ENCODE measurements around the gene INPP4A. TPM values are rescaled to one million over a fixed set of nuclear protein-coding genes. Genes with fewer than 3 reads are reported as not detected.

Gene INPP4A
- total RNA-seq, 4 donors from 2014 or later = 13.6 to 25.2 (median 17.2) TPM

DNA sequence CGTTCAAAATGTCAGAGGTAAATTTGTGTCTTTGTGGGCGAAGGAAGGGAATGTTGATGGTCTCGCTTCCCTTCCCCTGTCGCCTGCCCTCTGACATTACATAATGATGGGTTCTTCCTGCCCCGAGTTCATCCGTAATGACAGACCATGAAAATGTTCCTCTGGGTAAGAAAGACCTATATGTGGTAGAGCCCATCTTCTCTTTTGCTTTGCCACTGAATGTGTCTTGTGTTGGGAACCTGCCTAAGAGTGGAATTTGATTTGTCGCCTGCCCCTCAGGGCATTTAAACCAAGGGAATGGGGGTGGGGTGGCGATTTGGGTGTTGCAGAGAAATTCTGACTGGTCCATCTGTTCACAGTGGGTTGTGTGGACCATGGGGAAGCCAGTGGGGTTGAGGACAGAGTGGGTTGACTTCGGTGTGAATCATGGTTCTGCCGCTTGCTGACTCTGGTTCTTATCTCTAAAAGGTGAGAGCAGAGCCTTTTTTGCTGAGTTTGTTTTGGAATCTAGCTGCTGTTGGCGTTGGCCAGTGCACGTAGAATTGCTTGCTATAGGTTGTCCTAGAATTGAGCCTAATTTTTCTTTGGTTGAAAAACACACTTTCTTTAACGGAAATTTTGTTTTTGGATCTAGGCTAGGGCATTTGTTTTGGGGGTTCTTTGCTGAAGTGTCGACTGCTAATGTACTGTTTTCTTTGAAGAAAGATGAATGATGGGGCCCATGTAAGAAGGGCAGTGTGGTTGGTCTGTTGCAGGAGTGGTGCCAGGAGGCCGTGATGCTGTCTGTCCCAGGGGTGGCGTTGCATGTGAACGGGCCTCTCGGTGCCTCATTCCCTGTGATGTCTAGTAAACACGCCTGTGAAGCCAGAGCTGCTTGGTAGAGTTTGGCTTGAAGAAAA is 1.3 kb downstream of the INPP4A start:
- no peak for TF ChIP-seq EP300 (IDR thresholded peaks at IDR 0.05)
- TF ChIP-seq, protein P1, sequence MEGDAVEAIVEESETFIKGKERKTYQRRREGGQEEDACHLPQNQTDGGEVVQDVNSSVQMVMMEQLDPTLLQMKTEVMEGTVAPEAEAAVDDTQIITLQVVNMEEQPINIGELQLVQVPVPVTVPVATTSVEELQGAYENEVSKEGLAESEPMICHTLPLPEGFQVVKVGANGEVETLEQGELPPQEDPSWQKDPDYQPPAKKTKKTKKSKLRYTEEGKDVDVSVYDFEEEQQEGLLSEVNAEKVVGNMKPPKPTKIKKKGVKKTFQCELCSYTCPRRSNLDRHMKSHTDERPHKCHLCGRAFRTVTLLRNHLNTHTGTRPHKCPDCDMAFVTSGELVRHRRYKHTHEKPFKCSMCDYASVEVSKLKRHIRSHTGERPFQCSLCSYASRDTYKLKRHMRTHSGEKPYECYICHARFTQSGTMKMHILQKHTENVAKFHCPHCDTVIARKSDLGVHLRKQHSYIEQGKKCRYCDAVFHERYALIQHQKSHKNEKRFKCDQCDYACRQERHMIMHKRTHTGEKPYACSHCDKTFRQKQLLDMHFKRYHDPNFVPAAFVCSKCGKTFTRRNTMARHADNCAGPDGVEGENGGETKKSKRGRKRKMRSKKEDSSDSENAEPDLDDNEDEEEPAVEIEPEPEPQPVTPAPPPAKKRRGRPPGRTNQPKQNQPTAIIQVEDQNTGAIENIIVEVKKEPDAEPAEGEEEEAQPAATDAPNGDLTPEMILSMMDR (IDR thresholded peaks at IDR 0.05) = no peak
- TF ChIP-seq POLR2A (IDR thresholded peaks at IDR 0.05) = no peak
- H3K36me3 ChIP-seq = no peaks in the 10 kb centered on the region
- H3K4me1 ChIP-seq = peaks cover 22% of the 10 kb centered on the region
- no peaks in the 10 kb centered on the region for H3K9me3 ChIP-seq
- 61% methylated on average over 19 of the region's 19 CpGs for WGBS
- H3K27ac ChIP-seq = no peak overlapping the region
- DNase-seq (ENCODE audit: low spot score in 2 of 2) = no peak
- H3K27me3 ChIP-seq = no peaks in the 10 kb centered on the region
- peak overlapping the region; percentile 86 for H3K4me3 ChIP-seq

DNA sequence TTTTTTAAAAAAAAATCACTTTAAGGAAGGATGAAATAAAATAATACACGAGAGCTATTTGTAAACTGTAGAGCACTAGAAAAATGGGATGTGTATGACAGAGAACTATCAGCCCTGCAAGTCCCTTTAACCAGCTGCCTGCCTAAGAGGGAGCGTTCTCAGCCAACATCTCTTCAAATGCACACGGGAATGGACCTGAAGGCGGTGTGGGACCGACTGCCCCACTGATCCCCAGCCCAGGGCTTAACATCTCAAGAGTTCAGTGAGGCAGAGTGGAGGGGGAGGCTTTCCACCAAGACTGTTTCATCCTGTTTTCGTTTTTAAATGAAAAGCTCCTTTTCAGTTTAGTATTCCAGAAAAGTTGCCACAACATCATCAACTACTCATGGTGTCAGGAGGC is 2.2 kb downstream of the INPP4A start:
- TF ChIP-seq POLR2A (IDR thresholded peaks at IDR 0.05) = no peak
- no peak for TF ChIP-seq POLR2AphosphoS5 (IDR thresholded peaks at IDR 0.05)
- TF ChIP-seq, protein P1 (IDR thresholded peaks at IDR 0.05) = no peak
- TF ChIP-seq EP300 (IDR thresholded peaks at IDR 0.05) = no peak
- Histone ChIP-seq H3K27ac (no peak overlapping the region), H3K4me3 (no peak overlapping the region), H3K9me3 (no peaks in the 10 kb centered on the region), H3K4me1 (peaks cover 28% of the 10 kb centered on the region), H3K27me3 (no peaks in the 10 kb centered on the region), H3K36me3 (no peaks in the 10 kb centered on the region)
- DNase-seq (ENCODE audit: low spot score in 2 of 2) = no peak
- WGBS = 85% methylated on average over 6 of the region's 6 CpGs

DNA sequence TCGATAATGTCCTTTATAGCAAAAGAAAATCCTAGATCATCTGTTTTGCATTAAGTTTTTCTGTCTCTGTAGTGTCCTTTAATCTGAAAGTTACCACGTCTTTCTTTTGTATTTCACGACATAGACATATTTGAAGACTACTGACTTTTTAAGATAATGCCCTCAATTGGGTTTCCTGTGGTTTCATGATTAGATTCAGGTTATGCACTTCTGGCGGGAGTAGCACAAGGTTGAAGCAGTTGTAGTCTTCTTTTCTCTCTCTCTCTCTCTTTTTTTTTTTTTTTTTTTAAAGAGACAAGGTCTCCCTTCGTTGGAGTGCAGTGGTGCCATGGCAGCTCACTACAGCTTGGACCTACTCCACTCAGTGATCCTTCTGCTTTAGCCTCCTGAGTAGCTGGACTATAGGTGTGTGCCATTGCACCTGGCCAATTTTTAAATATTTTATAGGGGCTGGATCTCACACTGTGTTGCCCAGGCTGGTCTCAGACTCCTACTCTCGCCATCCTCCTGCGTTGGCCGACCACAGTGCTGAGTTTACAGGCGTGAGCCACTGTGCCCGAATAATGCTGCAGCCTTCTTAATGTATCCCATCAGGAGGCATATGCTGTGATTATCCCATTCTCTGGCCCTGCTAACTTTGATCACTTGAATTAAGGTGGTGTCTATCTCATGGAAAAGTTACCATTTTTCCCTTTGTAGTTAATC is 3.9 kb downstream of the INPP4A start:
- WGBS = 73% methylated on average over 10 of the region's 10 CpGs
- peaks cover 30% of the 10 kb centered on the region for H3K4me1 ChIP-seq

DNA sequence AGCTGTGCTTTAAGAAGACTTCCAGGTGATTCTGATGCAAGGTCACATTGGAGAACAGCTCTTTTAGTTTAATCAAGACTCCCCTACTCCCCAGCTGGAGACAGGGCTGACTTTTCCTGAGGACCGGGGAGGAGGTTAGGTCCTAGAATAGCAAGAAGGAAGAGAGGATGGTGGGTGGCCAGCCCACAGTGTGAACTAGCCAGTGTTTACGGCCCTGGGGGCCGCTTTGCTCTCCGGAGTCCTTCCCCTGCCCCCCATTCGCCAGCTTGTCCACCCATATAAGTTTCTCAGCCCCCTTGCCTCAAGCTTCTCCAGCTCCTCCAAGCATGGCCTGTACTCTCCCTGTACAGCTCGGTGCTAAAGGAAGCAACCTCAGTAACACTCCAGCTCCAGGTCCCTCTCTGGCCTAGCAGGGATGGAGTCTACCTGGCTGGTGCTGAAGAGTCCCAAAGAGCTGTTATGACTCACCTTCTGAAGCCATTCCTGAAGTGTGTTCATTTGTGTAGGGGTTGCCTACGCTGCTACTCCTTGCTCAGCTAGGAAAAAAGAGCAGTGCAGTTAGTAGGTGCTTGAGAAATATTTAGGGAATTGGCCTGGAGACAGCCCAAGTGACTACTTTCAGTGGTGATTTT is 7.9 kb downstream of the INPP4A start:
- DNase-seq (ENCODE audit: low spot score in 2 of 2) = no peak

More for the DNA sequence above, 3.9 kb downstream of the INPP4A start:
- Histone ChIP-seq H3K9me3 (no peaks in the 10 kb centered on the region), H3K4me3 (no peak overlapping the region), H3K27me3 (no peaks in the 10 kb centered on the region), H3K36me3 (no peaks in the 10 kb centered on the region), H3K27ac (no peak overlapping the region)
- TF ChIP-seq EP300 (IDR thresholded peaks at IDR 0.05) = no peak
- TF ChIP-seq POLR2A (IDR thresholded peaks at IDR 0.05) = no peak
- TF ChIP-seq POLR2AphosphoS5 (IDR thresholded peaks at IDR 0.05) = no peak
- TF ChIP-seq, protein P1 (IDR thresholded peaks at IDR 0.05) = no peak
- DNase-seq (ENCODE audit: low spot score in 2 of 2) = no peak

More for the DNA sequence above, 7.9 kb downstream of the INPP4A start:
- Histone ChIP-seq H3K36me3 (no peaks in the 10 kb centered on the region), H3K4me3 (no peak overlapping the region), H3K27me3 (no peaks in the 10 kb centered on the region), H3K27ac (no peak overlapping the region), H3K4me1 (peaks cover 17% of the 10 kb centered on the region), H3K9me3 (no peaks in the 10 kb centered on the region)
- WGBS = 91% methylated on average over 7 of the region's 7 CpGs
- TF ChIP-seq POLR2AphosphoS5 (IDR thresholded peaks at IDR 0.05) (no peak), EP300 (IDR thresholded peaks at IDR 0.05) (no peak), POLR2A (IDR thresholded peaks at IDR 0.05) (no peak)
- TF ChIP-seq, protein P1 (IDR thresholded peaks at IDR 0.05) = no peak
